Eye (tissue), 1 donor: Measurements from ENCODE around the gene CFAP300.

Experiments
- DNase-seq: peaks from one replicate; pipeline ENCODE4 v3.0.0-alpha.2; 2015

The CFAP300 gene

DNA sequence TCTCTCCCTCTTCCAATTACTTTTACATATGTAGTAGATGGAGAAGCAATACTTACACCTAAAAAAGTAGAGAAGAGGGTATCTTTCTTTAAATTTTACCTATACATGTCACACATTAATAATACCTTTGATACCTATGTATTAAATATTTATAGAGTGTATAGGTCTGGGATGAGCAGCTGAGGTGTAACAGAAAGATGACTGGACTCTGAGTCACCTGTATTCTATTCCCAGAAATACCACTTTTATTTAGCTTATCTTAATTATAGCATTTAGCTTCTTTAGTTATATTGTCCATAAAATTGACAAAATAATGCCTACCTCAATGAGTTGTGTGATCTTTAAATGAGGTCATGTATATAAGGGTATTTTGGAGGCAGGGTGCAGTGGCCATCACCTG lies 32.4 kb downstream of the CFAP300 start:
- no peak for DNase-seq

DNA sequence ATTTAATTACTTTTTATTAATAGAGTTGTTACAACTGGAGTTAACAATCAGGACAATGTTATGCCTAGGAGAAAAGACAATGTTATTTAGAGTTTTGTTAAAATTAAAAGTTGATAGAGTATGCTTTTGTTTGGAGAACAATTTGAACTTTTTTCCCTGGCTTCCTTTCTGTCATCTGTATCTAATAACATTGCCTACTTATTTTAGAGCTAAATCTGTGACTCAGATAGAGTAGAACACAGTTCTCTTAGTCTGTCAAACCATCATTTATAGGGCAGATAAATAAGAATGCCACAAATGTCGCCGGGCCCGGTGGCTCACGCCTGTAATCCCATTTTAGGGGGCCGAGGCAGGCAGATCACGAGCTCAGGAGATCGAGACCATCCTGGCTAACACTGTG lies 34.1 kb downstream of the CFAP300 start:
- DNase-seq: no peak

DNA sequence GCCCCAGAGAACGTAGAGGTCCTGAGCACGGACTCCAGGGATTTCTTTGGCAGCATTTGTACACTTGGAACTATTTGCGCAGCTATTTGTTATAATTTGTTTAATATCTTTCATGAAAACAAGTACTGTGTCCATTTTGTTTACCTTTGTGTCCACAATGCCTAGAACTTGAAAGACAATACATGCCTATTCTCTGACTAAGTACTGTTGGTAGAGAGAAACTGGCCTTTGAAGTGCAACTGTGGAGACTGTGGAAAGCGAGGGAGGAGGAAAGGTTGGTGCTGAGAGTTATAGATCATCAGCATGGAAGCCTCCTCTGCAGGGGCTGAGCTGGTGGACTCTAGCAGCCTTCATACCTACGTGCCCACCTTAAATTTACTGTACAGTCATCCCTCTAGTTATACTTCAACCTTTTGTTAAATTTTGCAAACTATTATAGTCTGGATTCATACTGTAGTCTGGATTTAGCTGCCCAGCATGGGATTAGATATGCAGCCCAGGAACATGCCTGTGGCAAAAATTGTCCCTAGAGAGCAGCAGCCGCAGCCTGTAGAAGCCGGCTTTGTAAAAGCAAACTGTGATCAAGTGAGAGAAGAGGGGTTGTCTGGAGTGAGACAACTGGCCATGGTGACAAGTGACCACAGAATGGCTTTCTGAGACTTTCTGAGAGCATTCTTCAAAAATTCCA lies 38.8 kb downstream of the CFAP300 start:
- DNase-seq: no peak

DNA sequence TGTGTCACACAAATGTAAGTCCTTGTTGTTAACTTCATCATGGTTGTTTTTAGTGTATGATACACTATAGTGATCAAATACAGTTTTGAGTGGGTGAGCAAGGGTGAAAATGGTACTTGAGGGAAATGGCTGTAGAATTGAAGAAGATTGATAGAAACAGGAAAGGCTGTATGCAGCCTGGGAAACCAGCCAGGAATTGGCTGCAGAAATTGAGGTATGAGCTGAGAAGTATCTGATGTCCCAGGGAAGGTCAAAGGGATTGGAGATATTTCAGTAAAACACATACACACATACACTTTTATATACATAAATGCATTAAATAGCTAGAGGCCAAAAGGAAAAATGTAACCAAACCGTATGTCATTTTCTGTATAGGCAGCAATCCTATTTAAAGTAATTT lies 49.9 kb downstream of the CFAP300 start:
- DNase-seq: no peak

DNA sequence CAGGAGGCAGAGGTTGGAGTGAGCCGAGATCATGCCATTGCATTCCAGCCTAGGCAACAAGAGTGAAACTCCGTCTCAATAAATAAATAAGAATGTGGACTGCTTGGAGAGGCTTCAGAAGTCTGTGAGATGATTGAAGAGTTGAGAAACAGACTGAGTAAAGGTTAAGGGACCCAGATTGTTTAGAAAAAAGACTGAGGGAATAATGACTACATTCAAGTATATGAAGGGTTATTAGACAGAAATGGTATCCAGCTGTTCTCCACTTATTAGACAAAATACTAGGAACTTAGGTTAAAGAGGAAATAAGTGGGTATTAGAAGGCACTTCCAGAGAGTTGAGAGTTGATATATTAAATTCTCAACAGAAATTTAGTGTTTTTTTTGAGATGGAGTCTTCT lies 52.5 kb downstream of the CFAP300 start:
- no peak for DNase-seq

DNA sequence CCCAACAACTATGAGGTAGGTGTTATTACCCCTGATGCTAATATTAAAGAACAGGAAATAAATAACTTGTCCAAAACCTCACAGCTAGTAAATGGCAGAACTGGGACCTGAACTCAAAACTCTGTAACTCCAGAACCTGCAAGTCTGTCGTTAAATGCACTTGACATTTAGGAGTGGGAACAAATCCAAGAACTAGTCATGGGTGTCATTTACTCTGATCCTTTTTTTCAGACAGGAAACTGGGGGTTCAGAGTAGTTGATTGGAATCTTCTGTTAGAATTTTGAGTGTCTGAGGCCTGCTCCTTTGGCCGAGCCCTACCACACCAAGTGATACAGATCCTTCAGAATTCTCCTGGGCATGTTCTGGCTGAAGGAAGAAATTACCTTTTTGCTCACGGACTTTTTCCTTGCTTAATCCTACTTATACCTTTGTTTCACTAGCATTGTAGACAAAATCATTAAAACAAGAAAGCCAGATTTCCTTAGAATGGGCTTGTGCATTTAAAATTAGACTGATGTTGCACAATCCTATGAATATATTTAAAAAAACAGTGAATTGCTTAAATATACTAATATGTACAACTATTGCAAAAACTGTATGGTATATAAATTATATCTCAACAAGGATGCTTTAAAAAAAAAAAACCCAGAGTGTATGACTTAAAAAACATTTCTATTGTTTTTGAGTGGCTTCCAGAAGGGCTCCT lies 61.6 kb downstream of the CFAP300 start:
- DNase-seq: no peak

DNA sequence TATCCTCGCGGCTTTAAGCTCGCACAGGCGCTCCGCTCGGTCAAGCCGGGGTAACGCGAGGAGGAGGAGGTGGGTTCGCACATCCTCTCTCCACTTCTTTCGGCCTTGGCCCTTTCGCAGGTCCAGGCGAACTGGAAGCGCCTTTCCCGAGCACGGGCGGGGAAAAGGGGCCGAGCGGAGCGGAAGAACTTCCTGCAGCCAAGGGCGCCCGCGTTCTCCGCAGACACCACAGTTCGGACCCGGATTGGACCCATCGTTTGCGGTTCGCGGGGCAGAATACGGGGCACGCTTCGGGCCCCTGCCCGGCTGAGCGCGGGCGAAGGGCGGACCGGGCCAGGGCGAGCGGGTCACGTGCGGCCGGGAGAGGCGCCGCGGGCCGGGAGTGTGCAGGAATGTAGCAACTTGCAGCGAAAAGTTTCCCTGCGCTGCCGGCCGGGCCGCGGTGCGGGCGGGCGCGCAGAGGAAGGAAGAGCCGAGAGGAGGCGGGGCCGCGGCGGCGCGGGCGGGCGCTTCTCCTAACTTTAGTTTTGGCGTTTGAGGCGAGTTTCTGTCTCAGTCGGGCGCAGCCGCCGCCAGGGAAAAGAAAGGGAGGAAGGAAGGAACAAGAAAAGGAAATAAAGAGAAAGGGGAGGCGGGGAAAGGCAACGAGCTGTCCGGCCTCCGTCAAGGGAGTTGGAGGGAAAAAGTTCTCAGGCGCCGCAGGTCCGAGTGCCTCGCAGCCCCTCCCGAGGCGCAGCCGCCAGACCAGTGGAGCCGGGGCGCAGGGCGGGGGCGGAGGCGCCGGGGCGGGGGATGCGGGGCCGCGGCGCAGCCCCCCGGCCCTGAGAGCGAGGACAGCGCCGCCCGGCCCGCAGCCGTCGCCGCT lies 62.9 kb downstream of the CFAP300 start, which contains the start of gene YAP1:
Gene YAP1 (plus strand): TSS at position 552 of the 865 bp plus-strand sequence. CDS start 402 bp downstream, outside the sequence.
- DNase-seq: peak; percentile 97

DNA sequence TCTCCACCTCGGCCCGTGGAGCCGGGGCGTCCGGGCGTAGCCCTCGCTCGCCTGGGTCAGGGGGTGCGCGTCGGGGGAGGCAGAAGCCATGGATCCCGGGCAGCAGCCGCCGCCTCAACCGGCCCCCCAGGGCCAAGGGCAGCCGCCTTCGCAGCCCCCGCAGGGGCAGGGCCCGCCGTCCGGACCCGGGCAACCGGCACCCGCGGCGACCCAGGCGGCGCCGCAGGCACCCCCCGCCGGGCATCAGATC lies 63.4 kb downstream of the CFAP300 start:
- DNase-seq: no peak

DNA sequence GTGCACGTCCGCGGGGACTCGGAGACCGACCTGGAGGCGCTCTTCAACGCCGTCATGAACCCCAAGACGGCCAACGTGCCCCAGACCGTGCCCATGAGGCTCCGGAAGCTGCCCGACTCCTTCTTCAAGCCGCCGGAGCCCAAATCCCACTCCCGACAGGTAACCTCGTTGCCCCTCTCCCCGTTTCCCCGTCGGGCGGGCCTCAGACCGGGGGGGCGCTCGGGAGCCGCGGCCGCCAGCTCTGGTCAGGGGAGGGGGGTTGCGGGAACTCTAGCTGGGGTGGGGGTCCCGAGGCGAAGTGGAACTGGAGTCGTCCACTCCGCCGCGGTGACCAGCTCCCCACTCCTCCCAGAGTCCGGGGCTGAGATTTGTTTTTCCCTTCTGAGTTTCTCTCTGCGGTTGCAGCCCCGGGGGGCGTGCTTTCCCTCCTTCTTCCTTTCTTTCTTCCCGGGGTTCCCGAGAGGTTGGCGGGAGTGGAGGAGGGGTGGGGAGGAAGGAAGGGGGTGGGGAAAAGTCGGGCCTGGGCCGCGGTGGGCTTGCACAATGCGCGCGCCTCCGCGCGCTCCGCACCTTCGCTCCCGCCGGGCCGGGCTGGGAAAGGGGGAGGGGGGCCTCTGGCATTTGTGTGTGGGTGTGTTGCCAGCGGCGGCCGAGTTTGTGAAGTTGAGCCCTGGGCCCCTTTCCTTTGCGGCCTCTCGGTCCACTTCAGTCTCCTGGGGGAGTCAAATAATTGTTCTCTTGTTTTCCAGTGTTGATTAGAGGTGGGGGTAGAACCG lies 64.0 kb downstream of the CFAP300 start:
- peak; percentile 96 for DNase-seq

DNA sequence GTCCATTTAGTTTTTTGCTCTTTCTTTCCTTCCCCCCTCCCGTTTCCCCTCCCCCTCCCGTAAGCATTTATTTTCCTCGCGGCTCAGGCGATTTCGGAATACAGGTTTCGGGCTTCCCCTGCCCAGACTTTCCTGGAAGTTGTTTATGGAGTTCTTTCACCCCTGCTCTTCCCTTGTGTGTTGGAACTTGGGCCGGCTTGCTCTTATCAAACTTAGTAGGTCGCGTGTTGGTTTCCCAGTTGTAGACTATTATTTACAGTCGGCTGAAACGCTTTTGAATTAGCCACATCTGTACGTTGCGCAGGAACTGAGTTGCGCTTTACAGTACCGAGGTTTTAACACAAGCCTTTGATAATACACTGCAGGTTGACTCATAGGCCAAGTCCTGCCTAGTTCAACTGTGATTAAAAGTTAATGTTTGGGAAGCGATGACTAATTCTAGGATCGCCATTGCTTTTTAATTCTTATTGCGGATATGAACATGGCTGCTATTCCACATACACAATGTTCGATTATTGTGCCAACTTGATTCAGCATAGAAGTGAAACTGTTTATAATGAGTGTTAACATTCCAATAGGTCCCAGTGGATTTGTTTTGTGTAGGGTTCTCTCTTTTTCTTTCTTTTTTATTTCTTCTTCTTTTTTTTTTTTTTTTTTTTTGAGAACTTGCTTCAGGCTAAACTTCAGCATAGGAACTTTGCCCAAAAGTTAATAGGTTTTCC lies 64.7 kb downstream of the CFAP300 start:
- peak; percentile 88 for DNase-seq

DNA sequence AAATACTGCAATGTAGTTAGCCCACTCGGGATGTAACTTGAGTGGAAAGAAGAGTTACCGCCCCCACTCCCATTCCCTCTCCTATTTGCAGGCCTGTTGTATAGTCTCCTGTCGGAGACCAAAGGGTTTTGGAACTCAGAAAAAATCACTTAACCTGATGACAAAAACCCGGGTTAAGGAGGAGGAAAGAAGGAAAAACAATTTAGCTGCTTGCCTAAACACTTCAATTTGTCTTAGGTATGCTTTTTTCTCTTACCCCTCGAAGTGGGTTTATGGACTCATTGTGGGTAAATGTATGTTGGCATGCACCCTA lies 65.2 kb downstream of the CFAP300 start:
- DNase-seq: no peak

DNA sequence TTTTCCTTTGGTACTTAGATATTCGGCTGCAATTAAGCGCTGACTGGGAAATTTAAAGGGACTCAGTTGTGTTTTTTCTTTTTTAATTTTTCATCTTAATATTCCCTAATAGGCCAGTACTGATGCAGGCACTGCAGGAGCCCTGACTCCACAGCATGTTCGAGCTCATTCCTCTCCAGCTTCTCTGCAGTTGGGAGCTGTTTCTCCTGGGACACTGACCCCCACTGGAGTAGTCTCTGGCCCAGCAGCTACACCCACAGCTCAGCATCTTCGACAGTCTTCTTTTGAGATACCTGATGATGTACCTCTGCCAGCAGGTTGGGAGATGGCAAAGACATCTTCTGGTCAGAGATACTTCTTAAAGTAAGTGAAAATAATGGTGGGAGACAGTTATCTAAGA lies 66.8 kb downstream of the CFAP300 start:
- DNase-seq: no peak

DNA sequence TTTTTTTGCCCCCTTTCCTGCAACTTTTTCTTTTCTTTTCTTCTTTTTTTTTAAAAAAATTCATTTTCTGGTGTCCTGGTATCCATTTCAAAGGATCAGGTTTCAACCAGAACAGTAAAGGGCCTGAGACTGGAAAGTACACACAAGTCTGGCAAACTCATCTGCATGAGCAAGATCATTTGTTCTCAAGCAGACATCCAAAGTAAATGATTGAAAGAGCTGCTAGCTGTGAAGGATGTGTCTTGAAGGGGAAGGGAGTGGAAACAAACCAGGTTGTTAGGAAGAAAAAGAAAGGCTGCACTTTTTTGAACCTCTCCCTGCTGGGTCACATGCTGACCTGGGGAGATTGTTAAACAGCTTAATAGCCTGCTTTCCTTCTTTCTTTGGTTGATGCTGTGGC lies 68.3 kb downstream of the CFAP300 start:
- peak; percentile 49 for DNase-seq

DNA sequence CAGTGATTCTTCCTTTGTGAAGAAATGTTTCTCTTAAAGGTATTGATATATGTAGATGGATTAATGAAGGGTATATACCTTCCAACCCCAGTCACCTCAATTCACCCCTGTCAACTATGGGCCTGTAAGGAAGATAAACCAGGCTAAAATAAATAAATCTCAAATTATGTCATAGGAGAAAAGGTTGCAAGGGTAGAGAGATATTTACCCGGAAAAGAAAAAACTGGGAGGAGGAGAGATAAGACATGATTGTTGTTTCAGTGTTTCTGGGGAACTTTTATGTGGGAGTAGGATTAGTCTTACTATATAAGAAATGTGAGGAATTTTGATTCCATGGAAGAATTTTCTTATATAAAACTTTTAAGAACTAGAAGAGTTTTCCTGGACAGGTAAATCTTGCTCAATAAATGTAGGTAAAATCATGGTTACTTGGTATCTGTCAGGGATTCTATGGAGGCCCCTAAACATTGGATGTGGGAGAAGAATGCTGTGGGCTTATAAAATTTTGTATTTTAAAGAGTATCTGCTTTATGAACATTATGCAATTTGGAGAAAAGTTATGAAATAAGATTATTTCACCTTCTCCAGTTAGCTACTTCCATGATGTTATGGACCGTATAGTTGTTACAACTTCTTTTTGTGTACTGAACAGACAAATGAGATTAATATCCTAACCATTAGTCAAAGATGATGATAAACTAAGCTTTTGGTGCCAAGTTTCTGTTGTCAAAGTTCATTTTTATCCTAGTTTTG lies 69.4 kb downstream of the CFAP300 start:
- DNase-seq: no peak

DNA sequence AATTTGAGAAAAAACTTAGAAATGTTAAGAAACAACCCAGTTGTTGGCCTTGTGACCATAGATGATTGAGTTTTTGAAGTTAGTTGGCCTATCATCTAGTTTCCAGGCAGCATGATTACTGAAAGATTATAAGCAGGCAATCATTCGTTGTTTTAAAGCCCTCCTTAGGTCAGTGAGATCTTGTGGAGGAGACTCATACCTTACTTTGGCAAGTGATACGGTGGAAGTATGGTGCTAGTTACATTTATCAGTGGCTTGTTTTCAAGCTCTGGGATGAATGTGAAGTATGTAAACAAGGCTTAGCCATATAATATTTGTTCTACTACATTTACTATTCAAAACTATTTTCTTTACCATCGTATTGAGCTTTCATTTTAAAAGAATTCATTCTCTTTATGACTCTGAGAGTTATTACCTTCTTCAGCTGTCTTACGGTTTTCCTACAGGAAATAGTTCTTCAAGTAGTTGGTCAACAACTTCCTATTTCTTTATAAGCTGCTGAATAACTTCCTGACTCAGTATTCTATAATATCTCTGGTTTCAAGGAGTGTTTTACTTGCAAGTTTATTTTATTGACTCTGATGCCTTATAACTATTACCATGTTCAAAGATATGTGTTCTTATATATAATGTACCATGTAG lies 70.4 kb downstream of the CFAP300 start:
- no peak for DNase-seq

DNA sequence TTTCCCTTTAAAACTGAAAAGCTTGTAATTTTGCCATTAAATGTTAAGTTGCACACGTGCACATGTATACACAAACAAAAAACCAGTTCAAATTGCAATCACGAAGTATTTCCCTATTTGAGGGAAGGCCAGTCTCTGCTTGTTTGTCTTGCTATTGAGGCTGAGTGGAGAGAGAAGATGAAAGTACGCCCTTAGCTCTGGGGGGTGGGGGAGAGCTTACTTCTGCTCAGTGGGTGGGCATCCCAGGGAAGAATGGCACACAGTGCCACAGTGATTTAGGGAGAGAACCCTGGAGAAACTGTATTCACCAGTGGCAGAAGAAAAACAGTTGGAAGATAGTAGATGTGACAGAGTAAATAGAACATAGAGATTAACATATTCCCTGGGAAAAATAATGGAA lies 71.7 kb downstream of the CFAP300 start:
- DNase-seq: no peak

DNA sequence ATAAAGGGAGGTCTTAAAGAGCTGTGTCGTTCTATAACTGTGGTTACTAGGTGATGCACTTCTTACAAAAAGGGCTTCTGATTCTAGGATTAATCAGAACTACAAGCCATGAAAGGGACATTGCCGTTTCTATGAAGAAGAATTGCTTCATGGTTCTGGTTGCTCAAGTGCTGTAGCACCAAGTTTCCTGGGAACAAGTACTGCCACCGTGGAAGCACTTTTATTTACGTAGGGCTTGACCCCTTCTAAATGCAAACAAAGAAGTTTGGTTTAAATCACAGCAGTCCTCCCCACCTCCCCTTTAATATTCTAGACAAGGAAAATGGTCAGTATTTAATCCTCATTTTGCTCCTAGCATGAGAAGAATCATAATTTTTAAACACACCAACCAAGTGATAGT lies 72.8 kb downstream of the CFAP300 start:
- DNase-seq: peak; percentile 37

DNA sequence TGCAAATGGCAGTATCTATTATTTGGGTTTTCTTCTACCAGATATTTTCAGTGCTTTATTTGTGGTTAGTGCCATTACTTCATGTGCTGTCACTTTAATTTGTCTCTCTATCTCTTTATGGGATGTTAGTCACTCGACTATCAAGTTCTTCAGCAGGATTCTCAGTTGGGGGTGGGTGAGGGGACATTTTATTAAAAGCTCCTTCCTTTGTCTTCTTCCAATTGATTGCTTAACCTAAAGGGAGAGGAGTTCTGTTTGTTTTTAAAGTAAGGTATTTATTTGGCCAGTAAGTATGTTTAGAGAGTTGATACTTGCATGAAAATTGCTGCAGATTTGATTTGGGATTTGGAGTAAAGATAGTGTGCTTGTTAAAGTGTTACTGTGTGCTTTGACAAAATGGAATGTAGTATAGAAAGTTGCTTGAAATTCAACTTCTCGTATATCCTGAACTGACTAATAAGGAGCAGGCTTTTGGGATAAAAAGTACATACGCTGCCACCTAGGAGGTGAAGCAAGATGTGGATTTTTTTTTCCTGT lies 73.3 kb downstream of the CFAP300 start:
- peak; percentile 37 for DNase-seq

DNA sequence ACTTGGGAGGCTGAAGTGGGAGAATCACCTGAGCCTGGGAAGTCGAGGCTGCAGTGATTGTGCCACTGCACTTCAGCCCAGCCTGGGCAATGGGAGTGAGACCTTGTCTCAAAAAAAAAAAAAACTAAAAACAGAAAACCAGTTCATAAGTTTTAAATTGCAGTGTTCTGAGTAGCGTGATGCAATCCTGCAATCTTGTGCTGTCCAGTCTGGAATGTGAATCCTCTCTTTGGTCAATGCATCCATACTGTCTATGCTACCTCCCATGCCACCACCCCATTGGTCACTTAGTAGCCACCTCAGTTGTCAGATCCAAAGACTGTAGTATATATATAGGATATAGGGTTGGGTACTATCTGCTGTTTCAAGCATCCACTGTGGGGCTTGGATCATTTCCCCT lies 74.1 kb downstream of the CFAP300 start:
- no peak for DNase-seq
